ENCODE results near the gene ODC1. TPM values are rescaled to one million over a fixed set of nuclear protein-coding genes. Genes with fewer than 3 reads are reported as not detected.

The ODC1 gene
- total and polyA plus RNA-seq, 2 experiments from 2014 or later, result 23.3 to 70.3 TPM

DNA sequence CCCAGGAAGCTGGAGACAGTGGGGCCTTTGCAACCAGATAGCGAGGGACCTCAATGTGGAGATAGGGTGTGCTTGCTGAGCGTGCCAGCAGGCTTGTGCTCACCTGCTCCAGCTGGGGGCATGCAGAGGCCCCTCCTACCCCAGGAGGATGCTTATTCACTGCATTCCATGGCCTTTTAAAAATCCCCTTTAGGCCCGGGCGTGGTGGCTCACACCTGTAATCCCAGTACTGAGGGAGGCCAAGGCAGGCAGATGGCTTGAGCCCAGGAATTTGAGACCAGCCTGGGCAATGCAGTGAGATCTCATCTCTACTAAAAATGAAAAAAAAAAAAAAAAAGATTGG, 54.5 kb downstream of the ODC1 start (continued):
- TF ChIP-seq, protein P1, sequence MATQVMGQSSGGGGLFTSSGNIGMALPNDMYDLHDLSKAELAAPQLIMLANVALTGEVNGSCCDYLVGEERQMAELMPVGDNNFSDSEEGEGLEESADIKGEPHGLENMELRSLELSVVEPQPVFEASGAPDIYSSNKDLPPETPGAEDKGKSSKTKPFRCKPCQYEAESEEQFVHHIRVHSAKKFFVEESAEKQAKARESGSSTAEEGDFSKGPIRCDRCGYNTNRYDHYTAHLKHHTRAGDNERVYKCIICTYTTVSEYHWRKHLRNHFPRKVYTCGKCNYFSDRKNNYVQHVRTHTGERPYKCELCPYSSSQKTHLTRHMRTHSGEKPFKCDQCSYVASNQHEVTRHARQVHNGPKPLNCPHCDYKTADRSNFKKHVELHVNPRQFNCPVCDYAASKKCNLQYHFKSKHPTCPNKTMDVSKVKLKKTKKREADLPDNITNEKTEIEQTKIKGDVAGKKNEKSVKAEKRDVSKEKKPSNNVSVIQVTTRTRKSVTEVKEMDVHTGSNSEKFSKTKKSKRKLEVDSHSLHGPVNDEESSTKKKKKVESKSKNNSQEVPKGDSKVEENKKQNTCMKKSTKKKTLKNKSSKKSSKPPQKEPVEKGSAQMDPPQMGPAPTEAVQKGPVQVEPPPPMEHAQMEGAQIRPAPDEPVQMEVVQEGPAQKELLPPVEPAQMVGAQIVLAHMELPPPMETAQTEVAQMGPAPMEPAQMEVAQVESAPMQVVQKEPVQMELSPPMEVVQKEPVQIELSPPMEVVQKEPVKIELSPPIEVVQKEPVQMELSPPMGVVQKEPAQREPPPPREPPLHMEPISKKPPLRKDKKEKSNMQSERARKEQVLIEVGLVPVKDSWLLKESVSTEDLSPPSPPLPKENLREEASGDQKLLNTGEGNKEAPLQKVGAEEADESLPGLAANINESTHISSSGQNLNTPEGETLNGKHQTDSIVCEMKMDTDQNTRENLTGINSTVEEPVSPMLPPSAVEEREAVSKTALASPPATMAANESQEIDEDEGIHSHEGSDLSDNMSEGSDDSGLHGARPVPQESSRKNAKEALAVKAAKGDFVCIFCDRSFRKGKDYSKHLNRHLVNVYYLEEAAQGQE (IDR thresholded peaks at IDR 0.05; ENCODE audit: unreplicated experiment), result no peak

GRCh38 chr2:10392951-10393639, 55.0 kb downstream of the ODC1 start:
- no peaks in the 10 kb centered on the region for H3K9me2 ChIP-seq (ENCODE audit: insufficient read depth)
- DNase-seq (ENCODE audit: low spot score), result peak; percentile 55
- H3K27me3 ChIP-seq (ENCODE audit: insufficient read depth), result no peaks in the 10 kb centered on the region
- Mint-ChIP-seq H3K4me3 (no peak overlapping the region), H3K4me1 (peaks cover 22% of the 10 kb centered on the region), H3K36me3 (ENCODE audit: low read depth) (peaks cover 2% of the 10 kb centered on the region; the same call in 1 of the 3 replicates), H3K27ac (no peak overlapping the region), H3K27me3 (ENCODE audit: insufficient read depth, low read depth, poor library complexity) (peaks cover 7% of the 10 kb centered on the region), H3K9me3 (no peaks in the 10 kb centered on the region; the same call in 2 of the 3 replicates)
- H3K79me2 ChIP-seq (replicated peaks; ENCODE audit: insufficient read depth), result no peaks in the 10 kb centered on the region
- no peak overlapping the region for H2AFZ ChIP-seq
- TF ChIP-seq, protein P1 (IDR thresholded peaks at IDR 0.05; ENCODE audit: unreplicated experiment), result no peak
- TF ChIP-seq ZNF114 (CRISPR knock-in tag; IDR thresholded peaks at IDR 0.05) (no peak), STAT1 (IDR thresholded peaks at IDR 0.05; ENCODE audit: unreplicated experiment) (no peak), CTCF (conservative IDR thresholded peaks at IDR 0.05; ENCODE audit: low read depth in 2 of 2) (no peak), ZNF331 (CRISPR knock-in tag; IDR thresholded peaks at IDR 0.05; ENCODE audit: low read depth) (no peak), ZNF462 (CRISPR knock-in tag; IDR thresholded peaks at IDR 0.05) (no peak), CREB1 (CRISPR knock-in tag; IDR thresholded peaks at IDR 0.05; ENCODE audit: low read depth) (no peak), JUNB (IDR thresholded peaks at IDR 0.05; ENCODE audit: unreplicated experiment) (no peak)
- no peak overlapping the region for H3K4me3 ChIP-seq
- H4K20me1 ChIP-seq (replicated peaks; ENCODE audit: insufficient read depth), result no peaks in the 10 kb centered on the region
- no peaks in the 10 kb centered on the region for H3K36me3 ChIP-seq (ENCODE audit: insufficient read depth)
- no peak overlapping the region for H3K27ac ChIP-seq (ENCODE audit: low read depth)
- peak overlapping the region; percentile 51; the same call in 1 of the 2 replicates for H3K4me2 ChIP-seq
- ATAC-seq, result peak; percentile 70
- no peaks in the 10 kb centered on the region for H3F3A ChIP-seq (replicated peaks; ENCODE audit: low read depth)
- H3K4me1 ChIP-seq (ENCODE audit: insufficient read depth), result peaks cover 12% of the 10 kb centered on the region; the same call in 1 of the 2 replicates
